Keratinocyte (primary cell): ENCODE measurements around the gene NGF. TPM values are rescaled to one million over a fixed set of nuclear protein-coding genes. Genes with fewer than 3 reads are reported as not detected.

Experiments used
- DNase-seq: peaks from one replicate; pipeline ENCODE4 v3.0.0-alpha.2; 2011; ENCODE audit warnings: low read depth, missing footprints, low spot score
- FAIRE-seq: peaks from 2 replicates; lab custom pipeline; 2011; peaks lifted over from hg19 to GRCh38; lab: Jason Lieb, UNC
- H2AFZ ChIP-seq: 2 replicates; pipeline ENCODE4 v1.6.0; 2012; ENCODE audit warnings: low read length, control low read depth, inconsistent platforms; ENCODE audit not compliant: control insufficient read depth
- H3K27ac ChIP-seq: 2 replicates; pipeline ENCODE4 v1.5.1; 2011; ENCODE audit warnings: low read length; ENCODE audit not compliant: control insufficient read depth, insufficient read depth
- H3K27me3 ChIP-seq: 3 replicates; pipeline ENCODE4 v1.6.0; 2011; ENCODE audit warnings: low read length; ENCODE audit not compliant: control insufficient read depth, insufficient read depth; ENCODE audit errors: extremely low read depth
- H3K36me3 ChIP-seq, 2 experiments: 2 replicates in 1 of 2; 3 replicates in 1 of 2; pipeline ENCODE4 v1.5.1; 2011; ENCODE audit warnings: low read length in 2 of 2, mild to moderate bottlenecking in 1 of 2; ENCODE audit not compliant: control insufficient read depth in 2 of 2, insufficient read depth in 2 of 2; ENCODE audit errors: extremely low read depth in 1 of 2
- H3K4me1 ChIP-seq: 3 replicates; pipeline ENCODE4 v1.5.1; 2011; ENCODE audit warnings: low read length; ENCODE audit not compliant: control insufficient read depth, insufficient read depth; ENCODE audit errors: extremely low read depth
- H3K4me2 ChIP-seq: 3 replicates; pipeline ENCODE4 v1.6.0; 2011; ENCODE audit warnings: low read depth, low read length; ENCODE audit not compliant: control insufficient read depth, insufficient read depth; ENCODE audit errors: extremely low read depth
- H3K4me3 ChIP-seq, 3 experiments: fragments of 200-600 bp in 1 of 3; sonication (generic) in 1 of 3; 2 replicates in 2 of 3; 3 replicates in 1 of 3; pipeline ENCODE4 v1.5.1; 2011 to 2016; ENCODE audit warnings: low read length in 3 of 3, mild to moderate bottlenecking in 3 of 3, control low read depth in 2 of 3, inconsistent platforms in 1 of 3, low read depth in 1 of 3, mixed read lengths in 1 of 3, mixed run types in 1 of 3, moderate library complexity in 1 of 3; ENCODE audit not compliant: control insufficient read depth in 2 of 3, insufficient read depth in 2 of 3; ENCODE audit errors: extremely low read depth in 1 of 3
- H3K79me2 ChIP-seq: 2 replicates; pipeline ENCODE4 v1.6.0; 2012; ENCODE audit warnings: low read length; ENCODE audit not compliant: control insufficient read depth, insufficient read depth
- H3K9ac ChIP-seq: 3 replicates; pipeline ENCODE4 v1.6.0; 2011; ENCODE audit warnings: low read length; ENCODE audit not compliant: control insufficient read depth, insufficient read depth; ENCODE audit errors: extremely low read depth
- H3K9me1 ChIP-seq: 3 replicates; pipeline ENCODE4 v1.6.0; 2011; ENCODE audit warnings: low read length; ENCODE audit not compliant: control insufficient read depth, insufficient read depth; ENCODE audit errors: extremely low read depth
- H3K9me3 ChIP-seq: 2 replicates; pipeline ENCODE4 v1.5.1; 2012; ENCODE audit warnings: low read depth, low read length; ENCODE audit not compliant: control insufficient read depth
- H4K20me1 ChIP-seq: 3 replicates; pipeline ENCODE4 v1.6.0; 2011; ENCODE audit warnings: low read length; ENCODE audit not compliant: control insufficient read depth, insufficient read depth; ENCODE audit errors: extremely low read depth
- CTCF ChIP-seq, 3 experiments: IDR thresholded peaks in 1 of 3; conservative IDR thresholded peaks in 1 of 3; optimal IDR thresholded peaks in 1 of 3; 2 replicates in 2 of 3; 3 replicates in 1 of 3; pipeline versions ENCODE3 to v1.5.1; 2011; ENCODE audit warnings: low read length in 3 of 3, mild to moderate bottlenecking in 3 of 3, moderate library complexity in 2 of 3, control low read depth in 1 of 3, inconsistent platforms in 1 of 3; ENCODE audit not compliant: insufficient read depth in 2 of 3; ENCODE audit errors: extremely low read depth in 1 of 3
- EZH2 ChIP-seq: IDR thresholded peaks from one replicate; pipeline ENCODE4 v1.6.1; 2012; ENCODE audit warnings: inconsistent platforms, mild to moderate bottlenecking, low read length, moderate library complexity
- dilution Hi-C: fragments of 300-500 bp; cut with MboI; formaldehyde crosslinking; loops from one replicate; pipeline ENCODE4 v1.7.0; 2020; ENCODE audit warnings: low sequenced_read_pairs; ENCODE audit not compliant: extremely low pct_ligation_motif_present
- polyA plus RNA-seq, 5 experiments: library from polyadenylated mRNA; depleted of rRNA in 3 of 5; stranded (reverse) in 3 of 5; stranded (forward) in 1 of 5; unstranded in 1 of 5; fragments of >200 nt; gene quantifications; 1 replicate in 1 of 5; 2 replicates in 3 of 5; 3 replicates in 1 of 5; pipeline versions ENCODE4 v1.2.1 to v1.2.3, GENCODE V29; 2011 to 2012; ENCODE audit warnings: missing spikeins in 2 of 5, low read depth in 1 of 5, low replicate concordance in 1 of 5

NGF gene
- polyA plus RNA-seq, 1 donor (not counting 4 experiments of a cell fraction or from before 2014, with no cell fraction given): 1.2 TPM

GRCh38 chr1:115277276-115277675, 60.8 kb downstream of the NGF start:
- TF ChIP-seq CTCF (optimal IDR thresholded peaks at IDR 0.05 in 1 of 3, IDR thresholded peaks at IDR 0.05 in 1 of 3, conservative IDR thresholded peaks at IDR 0.05 in 1 of 3; ENCODE audit: extremely low read depth in 1 of 3, insufficient read depth in 2 of 3, low read length in 3 of 3) (no peak), EZH2 (no peak)

GRCh38 chr1:115275216-115275615, 62.8 kb downstream of the NGF start:
- TF ChIP-seq EZH2: no peak
- TF ChIP-seq CTCF (optimal IDR thresholded peaks at IDR 0.05 in 1 of 3, IDR thresholded peaks at IDR 0.05 in 1 of 3, conservative IDR thresholded peaks at IDR 0.05 in 1 of 3; ENCODE audit: extremely low read depth in 1 of 3, insufficient read depth in 2 of 3, low read length in 3 of 3): peak; percentile 42 to 61 (median 46)
- Histone ChIP-seq H3K36me3 (no peaks in the 10 kb centered on the region), H3K4me2 (no peak overlapping the region), H3K4me3 (no peak overlapping the region), H2AFZ (no peak overlapping the region), H3K4me1 (no peaks in the 10 kb centered on the region), H4K20me1 (no peaks in the 10 kb centered on the region), H3K79me2 (no peaks in the 10 kb centered on the region), H3K27me3 (no peaks in the 10 kb centered on the region), H3K9me1 (no peaks in the 10 kb centered on the region), H3K27ac (no peak overlapping the region), H3K9ac (no peak overlapping the region), H3K9me3 (peaks cover 2% of the 10 kb centered on the region)
- dilution Hi-C loops: no loop called here
- no peak for DNase-seq
- FAIRE-seq: no peak

More at GRCh38 chr1:115277276-115277675, 60.8 kb downstream of the NGF start:
- Histone ChIP-seq H3K27me3 (no peaks in the 10 kb centered on the region), H3K9me3 (peaks cover 2% of the 10 kb centered on the region), H3K36me3 (no peaks in the 10 kb centered on the region), H3K9ac (no peak overlapping the region), H3K4me2 (no peak overlapping the region), H4K20me1 (no peaks in the 10 kb centered on the region), H3K4me1 (no peaks in the 10 kb centered on the region), H3K79me2 (no peaks in the 10 kb centered on the region), H3K9me1 (no peaks in the 10 kb centered on the region), H2AFZ (no peak overlapping the region), H3K4me3 (no peak overlapping the region), H3K27ac (no peak overlapping the region)
- dilution Hi-C loops: no loop called here
- DNase-seq: peak; percentile 17
- FAIRE-seq: no peak
